Panc1 (cell line): Measurements from ENCODE around the gene SCGB1A1. TPM values are rescaled to one million over a fixed set of nuclear protein-coding genes. Genes with fewer than 3 reads are reported as not detected.

Source experiments
- total RNA-seq: library from RNA; stranded (reverse); gene quantifications from one replicate; pipeline ENCODE4 v1.2.1, GENCODE V29; 2021; ENCODE audit not compliant: unreplicated experiment

The SCGB1A1 gene
- total RNA-seq, 1 experiment from 2014 or later, result 1.1 TPM

Other genes starting within 250 kb of the SCGB1A1 start
- not detected for gene SCGB1D1, start 228.8 kb upstream of the SCGB1A1 start, total RNA-seq
- not detected for gene SCGB2A1, start 210.4 kb upstream of the SCGB1A1 start, total RNA-seq
- 0.85 TPM for gene SCGB1D2, start 176.8 kb upstream of the SCGB1A1 start, total RNA-seq
- not detected for gene SCGB2A2, start 148.9 kb upstream of the SCGB1A1 start, total RNA-seq
- gene SCGB1D4, start 120.0 kb upstream of the SCGB1A1 start, total RNA-seq, result not detected
- gene ASRGL1, start 81.6 kb upstream of the SCGB1A1 start, total RNA-seq, result 43.2 TPM
- gene AHNAK, start 127.8 kb downstream of the SCGB1A1 start, total RNA-seq, result 844 TPM
- 1,119 TPM for gene EEF1G, start 154.9 kb downstream of the SCGB1A1 start, total RNA-seq
- gene TUT1, start 172.5 kb downstream of the SCGB1A1 start, total RNA-seq, result 19.9 TPM
- 163 TPM for gene MTA2, start 182.8 kb downstream of the SCGB1A1 start, total RNA-seq
- 88.8 TPM for gene EML3, start 193.7 kb downstream of the SCGB1A1 start, total RNA-seq
- gene ROM1, start 194.2 kb downstream of the SCGB1A1 start, total RNA-seq, result 2.7 TPM
- 68.2 TPM for gene B3GAT3, start 203.0 kb downstream of the SCGB1A1 start, total RNA-seq
- gene GANAB, start 227.6 kb downstream of the SCGB1A1 start, total RNA-seq, result 415 TPM
- 22.0 TPM for gene INTS5, start 234.3 kb downstream of the SCGB1A1 start, total RNA-seq
- gene C11orf98, start 246.2 kb downstream of the SCGB1A1 start, total RNA-seq, result 96.7 TPM
- 36.9 TPM for gene CSKMT, start 246.3 kb downstream of the SCGB1A1 start, total RNA-seq